Myocyte (in vitro differentiated cells): Measurements from ENCODE around the gene LENG8. TPM values are rescaled to one million over a fixed set of nuclear protein-coding genes. Genes with fewer than 3 reads are reported as not detected.

Experiments used
- DNase-seq: peaks from one replicate; pipeline ENCODE4 v3.0.0-alpha.2; 2012; ENCODE audit warnings: low read depth
- total RNA-seq: library from RNA; depleted of rRNA; stranded (reverse); fragments of >200 nt; gene quantifications from 2 replicates; pipeline ENCODE4 v1.2.3, GENCODE V29; 2014

Gene LENG8
- total RNA-seq, 1 donor from 2014 or later, result 55.1 TPM

DNA sequence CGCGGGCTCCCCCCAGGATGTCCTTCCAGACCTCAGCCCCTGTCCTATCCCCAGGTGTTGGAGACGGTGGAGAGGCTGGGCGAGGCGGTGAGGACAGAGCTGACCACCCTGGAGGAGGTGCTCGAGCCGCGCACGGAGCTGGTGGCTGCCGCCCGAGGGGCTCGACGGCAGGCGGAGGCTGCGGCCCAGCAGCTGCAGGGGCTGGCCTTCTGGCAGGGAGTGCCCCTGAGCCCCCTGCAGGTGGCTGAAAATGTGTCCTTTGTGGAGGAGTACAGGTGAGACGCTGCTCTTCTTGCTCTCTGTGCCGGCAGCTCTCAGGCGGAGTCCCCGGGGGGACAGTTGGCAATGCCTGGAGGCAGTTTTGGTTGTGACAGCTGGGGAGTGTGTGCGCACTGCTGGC is 26.9 kb upstream of the LENG8 start:
- DNase-seq, result no peak

DNA sequence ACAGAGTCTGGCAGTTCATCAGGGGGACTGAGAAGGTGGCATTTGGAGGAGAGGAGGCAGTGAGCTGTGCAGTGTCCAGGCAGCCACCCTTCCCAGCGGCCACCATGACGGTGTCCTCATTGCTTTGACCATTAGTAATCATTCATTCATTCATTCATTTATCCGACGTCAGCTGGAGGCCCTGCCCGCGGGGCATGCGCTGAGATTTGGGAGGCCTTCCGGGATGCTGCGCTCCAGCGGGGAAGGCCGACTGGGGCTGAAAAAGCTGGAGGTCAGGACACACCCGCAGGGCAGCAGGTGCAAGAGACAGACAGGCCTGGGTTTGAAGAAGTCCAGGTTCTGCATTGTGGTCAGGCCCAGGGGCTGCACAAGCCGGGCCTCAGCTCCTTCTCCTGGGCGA is 24.8 kb upstream of the LENG8 start:
- DNase-seq, result no peak

DNA sequence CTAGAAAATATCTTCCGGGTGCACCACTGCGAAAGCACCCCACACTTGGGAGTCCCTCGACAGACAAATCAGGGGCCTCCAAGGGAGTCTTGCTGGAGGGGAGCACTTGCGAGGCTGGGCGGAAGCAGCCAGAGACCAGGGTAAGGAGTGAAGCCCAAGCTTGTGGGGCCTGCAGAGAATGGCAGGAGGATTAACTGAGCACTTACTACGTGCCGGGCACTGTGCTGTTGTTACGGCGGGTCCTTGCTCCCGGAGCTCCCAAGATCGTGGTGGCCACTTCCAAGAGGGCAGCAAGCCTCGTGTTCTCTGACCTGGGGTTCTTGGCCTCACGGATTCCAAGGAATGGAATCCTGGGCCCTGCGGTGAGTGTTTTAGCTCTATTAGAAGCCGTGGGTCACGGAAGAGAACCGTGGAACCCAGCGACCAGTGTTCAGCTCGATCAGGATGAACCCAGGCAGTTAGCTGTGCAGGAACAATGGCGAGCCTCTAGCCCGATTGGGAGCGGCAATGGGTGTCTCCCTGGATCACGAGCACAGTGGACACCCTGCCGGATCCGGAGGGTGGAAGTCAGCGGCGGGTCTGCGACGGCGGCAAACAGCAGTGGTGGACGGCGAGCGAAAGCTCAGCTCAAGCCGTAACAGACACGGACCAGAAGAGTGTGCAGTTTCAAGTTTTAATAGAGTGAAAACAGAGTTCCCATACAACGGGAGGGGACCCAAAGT is 24.2 kb upstream of the LENG8 start:
- DNase-seq, result no peak

DNA sequence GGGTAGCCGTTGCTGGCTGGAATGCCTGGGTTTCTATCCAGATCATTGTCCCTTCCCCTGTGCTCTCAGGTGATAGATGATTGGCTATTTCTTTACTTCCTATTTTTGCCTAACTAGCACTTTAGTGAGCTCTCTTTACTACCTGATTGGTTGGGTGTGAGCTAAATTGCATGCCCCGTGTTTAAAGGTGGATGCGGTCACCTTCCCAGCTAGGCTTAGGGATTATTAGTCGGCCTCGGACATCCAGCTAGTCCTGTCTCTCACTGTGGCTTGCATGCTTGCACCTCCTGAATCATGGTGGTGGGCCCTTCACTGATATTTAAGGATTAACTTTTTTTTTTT is 23.6 kb upstream of the LENG8 start:
- DNase-seq, result no peak

DNA sequence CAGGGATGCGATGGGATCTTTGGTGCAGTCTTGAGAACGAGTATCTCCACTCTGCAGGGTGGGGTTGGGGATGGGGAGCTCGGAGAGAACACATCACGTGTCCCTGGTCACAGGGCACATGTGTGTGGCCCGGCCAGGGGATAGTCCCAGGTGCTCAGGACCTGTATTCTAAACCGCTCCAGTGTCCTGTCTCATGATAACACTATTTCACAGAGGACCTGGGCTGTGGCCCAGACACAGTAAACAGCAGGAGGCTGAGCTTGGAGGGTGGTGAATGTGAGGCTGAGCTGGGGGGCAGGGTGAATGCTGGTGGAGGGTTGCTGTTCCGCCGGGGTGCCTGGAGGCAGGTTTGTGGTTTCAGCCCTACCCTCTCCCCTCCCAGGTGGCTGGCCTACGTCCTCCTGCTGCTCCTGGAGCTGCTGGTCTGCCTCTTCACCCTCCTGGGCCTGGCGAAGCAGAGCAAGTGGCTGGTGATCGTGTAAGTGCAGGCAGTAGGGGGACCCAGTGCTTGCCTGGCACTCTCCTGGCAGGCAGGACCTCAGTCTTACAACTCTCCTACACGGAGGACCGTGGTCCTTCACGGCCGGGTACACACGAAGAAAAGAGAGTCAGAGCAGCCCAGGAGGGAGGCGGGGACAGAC is 22.6 kb upstream of the LENG8 start:
- no peak for DNase-seq

DNA sequence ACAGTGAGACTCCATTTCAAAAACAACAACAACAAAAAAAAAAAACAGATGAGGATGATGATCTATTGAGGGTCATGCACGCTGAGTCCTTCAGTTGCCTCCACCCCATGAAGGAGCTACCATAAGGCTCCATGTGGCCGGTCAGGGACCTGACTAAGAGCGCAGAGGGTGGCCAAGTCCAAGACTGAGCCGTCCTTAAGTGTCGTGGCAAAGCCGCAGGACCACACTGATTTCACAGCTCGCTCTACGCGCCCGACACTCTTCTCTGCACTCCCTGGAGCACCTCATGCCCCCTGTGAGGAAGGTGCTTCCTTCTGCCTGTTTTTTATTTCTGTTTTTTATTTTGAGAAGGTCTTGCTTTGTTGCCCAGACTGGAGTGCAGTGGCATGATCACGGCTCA is 21.4 kb upstream of the LENG8 start:
- no peak for DNase-seq

GRCh38 chr19:54428323-54429175 is 20.4 kb upstream of the LENG8 start:
- no peak for DNase-seq

- DNase-seq, result no peak
These were observed 19.9 kb upstream of the LENG8 start for GRCh38 chr19:54429176-54429495.

- no peak for DNase-seq
These were observed 19.3 kb upstream of the LENG8 start for GRCh38 chr19:54429545-54430227.

DNA sequence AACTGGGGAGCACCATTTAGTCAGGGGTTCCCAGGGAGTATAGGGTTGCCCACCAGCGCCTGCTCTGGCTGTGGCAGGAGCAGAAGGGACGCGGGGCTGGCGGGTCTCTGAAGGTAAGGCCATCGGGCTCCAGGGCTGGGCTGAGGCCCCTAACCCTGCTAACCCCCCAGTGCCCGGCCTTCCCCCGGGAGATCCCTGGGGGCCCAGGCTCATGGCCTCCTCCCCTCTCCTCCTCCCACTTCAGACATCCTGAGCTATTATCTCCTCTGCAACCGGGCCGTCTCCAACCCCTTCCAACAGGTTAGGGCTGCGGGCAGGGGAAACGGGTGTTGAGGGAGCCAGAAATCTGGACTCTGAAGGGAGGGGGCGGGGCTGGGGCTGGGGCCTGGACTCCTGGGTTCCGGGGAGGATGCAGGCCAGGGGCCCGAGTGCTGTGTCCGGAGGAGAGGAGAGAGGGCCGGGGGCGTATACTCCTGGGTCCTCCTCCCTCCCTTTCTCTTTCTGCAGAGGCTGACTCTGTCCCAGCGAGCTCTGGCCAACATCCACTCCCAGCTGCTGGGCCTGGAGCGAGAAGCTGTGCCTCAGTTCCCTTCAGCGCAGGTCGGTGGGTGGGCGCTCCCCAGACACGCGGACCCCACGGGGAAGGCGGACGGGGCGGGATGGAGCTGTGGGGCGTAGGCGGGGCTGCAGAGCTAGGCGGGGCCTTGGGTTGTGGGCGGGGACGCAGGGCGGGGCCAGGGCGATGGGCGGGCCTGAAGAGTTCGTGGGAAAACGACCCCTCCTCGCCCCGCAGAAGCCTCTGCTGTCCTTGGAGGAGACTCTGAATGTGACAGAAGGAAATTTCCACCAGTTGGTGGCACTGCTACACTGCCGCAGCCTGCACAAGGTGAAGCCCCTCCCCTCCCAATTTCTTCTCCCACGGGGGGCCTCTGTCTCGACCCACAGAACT is 18.4 kb upstream of the LENG8 start:
- DNase-seq, result peak; percentile 11

- peak; percentile 31 for DNase-seq
These were observed 17.7 kb upstream of the LENG8 start for GRCh38 chr19:54431255-54431838.

- no peak for DNase-seq
These were observed 16.8 kb upstream of the LENG8 start for GRCh38 chr19:54432144-54432738.

- no peak for DNase-seq
These were observed 15.3 kb upstream of the LENG8 start for GRCh38 chr19:54433697-54434096.

DNA sequence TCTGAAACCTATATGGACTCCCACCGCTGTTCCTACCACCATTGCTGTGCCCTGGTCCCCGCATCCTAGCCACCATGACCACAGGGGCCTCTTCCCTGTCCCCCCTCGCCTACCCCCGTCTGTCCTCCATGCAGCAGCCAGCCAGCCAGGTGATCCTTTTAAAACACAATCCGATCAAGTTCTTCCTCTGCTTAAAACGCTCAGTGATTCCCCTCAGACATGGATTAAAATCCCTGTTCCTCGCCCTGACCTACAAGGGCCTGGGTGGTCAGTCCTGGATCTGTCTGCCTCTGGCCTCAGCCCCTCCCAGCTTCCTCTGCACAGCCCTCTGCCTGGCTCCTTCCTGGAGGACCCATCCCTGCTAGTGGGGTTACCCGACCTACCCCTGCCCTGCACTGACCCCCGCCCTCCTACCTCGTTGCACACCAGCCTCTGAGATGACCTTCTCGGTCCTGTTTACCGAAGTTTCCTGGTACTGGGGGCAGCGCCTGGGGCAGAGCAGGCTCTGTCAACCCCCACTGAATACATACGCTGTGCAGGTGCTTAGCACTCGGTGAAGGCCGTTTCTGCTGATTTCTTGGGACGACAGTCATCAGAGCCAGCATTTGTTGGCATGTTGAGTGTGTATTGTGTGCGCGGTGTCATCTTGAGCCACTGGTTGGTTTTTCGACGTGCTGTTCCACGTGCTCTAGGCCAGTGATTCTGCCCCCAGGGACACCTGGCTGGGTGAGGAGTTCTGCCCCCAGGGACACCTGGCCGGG is 14.7 kb upstream of the LENG8 start:
- no peak for DNase-seq

- DNase-seq, result no peak
These were observed 14.2 kb upstream of the LENG8 start for GRCh38 chr19:54434873-54435214.

DNA sequence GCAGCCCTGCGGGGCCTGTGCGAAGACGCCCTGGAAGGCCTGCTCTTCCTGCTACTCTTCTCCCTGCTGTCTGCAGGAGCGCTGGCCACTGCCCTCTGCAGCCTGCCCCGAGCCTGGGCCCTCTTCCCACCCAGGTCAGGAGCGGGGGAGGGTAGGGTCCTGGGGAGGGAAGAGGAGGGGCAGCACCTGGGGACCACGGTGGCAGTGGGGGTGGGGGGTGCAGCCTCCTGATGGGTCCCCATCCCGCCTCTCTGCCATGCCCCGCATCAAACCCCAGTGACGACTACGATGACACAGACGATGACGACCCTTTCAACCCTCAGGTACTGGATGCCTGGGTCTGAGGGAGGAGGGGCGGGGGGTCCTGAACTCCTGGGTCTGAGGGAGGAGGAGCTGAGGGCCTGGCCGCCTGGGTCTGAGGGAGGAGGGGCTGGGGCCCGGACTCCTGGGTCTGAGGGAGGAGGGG is 13.4 kb upstream of the LENG8 start:
- no peak for DNase-seq

GRCh38 chr19:54436031-54436523 is 12.9 kb upstream of the LENG8 start:
- no peak for DNase-seq

- DNase-seq, result no peak
These were observed 12.3 kb upstream of the LENG8 start for GRCh38 chr19:54436628-54437252.
